A172 (cell line): ENCODE results near the gene INPP4A. TPM values are rescaled to one million over a fixed set of nuclear protein-coding genes. Genes with fewer than 3 reads are reported as not detected.

Source experiments
- DNase-seq: peaks from one replicate; pipeline ENCODE4 v3.0.0-alpha.2; 2015; ENCODE audit warnings: low spot score
- total RNA-seq: library from RNA; depleted of rRNA; stranded (reverse); fragments of >200 nt; shearing (Covaris generic); gene quantifications from 2 replicates; pipeline ENCODE4 v1.2.3, GENCODE V29; 2014

The INPP4A gene
- total RNA-seq, 1 experiment from 2014 or later, result 22.0 TPM

DNA sequence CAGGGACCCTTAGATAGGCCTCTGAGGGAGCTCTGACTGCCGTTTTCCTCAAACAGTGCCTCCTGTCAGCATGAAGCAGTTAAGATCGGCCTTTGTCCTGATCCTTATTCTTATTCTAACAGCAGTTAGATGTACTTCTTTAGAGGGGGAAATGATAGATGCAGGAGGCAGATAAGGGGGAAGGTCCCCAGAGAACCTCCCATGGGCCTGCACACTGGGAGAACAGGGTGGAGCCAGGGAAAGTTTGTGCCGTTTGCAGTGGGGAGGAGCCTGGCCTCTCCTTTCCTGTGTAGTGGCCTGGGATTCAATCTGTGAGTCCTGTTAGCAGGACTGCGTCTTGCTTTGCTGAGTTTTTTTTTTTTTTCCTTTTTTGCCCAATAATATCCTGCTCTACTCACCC is 7.9 kb upstream of the INPP4A start:
- DNase-seq, result no peak

DNA sequence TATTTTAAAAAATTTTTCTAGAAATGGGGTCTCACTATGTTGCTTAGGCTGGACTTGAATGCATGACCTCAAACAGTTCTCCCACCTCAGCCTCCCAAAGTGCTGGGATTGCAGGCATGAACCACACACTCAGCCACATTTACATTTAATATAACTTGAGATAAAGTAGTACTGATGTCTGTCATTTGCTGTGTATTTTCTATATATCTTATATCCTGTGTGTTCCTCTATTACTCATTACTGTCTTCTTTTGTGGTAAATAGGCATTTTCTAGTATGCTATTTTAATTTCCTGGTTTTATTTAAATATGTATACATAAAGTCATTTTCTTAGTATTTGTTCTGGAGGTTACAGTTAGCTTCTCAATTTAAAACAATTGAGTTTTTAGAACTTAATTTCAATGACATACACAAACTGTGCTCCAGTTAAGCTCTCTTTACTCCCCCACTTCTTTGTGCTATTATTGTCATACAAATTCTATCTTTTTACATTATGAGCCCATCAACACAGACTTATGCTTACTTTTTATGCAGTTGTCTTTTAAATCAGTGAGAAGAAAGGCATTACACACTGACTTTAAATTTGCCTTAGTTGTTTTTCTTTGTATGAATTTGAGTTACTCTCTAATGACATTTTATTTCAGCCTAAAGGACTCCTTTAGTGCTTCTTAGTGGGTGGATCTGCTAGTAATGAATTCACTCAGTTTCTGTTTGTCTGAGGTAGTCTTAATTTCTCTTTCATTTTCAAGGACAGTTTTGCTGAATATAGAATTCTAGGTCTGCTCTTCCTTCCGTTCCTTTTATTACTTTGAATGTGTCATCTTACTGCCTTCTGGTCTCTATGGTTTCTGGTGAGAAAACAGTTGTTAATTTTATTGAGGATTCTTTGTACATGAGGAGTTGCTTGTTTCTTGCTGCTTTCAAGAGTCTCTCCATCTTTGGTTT is 6.2 kb upstream of the INPP4A start:
- no peak for DNase-seq

DNA sequence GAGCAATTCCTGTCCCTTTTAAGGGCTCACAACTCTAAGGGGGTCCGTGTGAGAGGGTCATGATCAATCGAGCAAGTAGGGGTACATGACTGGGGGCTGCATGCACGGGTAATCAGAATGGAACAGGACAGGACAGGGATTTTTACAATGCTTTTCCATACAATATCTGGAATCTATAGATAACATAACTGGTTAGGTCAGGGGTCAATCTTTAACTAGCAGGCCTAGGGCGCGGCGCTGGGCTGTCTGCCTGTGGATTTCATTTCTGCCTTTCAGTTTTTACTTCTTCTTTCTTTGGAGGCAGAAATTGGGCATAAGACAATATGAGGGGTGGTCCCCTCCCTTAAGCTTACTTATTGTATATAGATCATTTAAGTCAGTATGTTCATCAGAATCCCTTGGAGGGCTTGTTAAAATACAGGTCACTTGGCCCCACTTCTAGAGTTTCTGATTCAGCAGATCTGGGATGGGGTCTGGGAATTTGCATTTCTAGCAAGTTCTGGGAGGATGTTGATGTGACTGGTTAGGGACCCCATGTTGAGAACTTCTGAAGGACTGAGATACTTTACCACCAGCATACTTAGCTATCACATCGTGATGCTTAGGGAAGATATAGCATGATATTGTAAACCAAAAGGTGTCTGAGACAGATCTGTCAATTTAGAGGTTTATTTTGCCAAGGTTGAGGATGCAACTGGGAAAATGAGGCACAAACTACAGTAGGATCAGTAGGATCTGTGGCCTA is 2.8 kb upstream of the INPP4A start:
- no peak for DNase-seq

DNA sequence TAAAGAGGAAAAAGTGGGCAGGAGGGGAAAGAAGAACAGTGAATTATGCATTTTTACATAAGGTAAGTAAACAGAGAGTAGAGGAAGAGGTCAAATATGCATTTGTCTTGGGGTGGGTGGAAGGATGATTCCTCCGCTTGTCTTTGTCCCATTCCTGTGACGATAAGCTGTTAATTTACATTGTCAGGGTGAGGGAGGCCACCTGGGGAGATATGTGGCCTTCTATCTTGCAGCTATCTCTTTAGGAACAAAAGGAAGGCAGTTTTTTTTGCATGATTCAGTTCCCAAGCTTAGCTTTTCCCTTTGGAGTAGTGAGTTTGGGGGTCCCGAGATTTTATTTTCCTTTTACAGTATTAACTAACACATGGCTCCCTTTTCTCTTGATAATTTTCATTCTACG is 2.2 kb upstream of the INPP4A start:
- DNase-seq, result no peak

DNA sequence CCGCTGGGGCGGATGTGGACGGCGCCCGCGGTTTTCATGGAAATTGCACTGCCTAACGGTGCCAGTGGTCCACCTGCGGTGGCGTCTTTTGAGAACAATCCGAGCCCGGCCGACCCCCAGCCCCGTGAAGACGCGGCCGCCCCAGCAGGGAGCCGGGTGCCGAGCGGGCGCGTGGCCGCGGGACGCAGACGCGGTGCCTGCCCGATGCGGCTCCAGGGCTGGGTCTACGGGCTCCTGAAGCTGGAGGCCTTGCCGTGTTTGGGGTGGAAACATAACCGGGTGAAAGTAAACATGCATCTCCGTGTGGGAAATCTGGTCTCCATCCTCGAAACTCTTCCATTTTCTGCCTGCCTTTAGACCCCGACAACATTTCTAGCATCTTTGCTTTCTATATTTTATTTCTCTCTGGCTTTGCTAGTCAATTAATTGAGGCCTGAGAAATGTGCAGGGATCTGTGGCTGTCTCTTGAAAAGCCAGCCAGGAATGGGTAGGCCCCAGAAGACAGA is 572 bp downstream of the INPP4A start:
- no peak for DNase-seq

DNA sequence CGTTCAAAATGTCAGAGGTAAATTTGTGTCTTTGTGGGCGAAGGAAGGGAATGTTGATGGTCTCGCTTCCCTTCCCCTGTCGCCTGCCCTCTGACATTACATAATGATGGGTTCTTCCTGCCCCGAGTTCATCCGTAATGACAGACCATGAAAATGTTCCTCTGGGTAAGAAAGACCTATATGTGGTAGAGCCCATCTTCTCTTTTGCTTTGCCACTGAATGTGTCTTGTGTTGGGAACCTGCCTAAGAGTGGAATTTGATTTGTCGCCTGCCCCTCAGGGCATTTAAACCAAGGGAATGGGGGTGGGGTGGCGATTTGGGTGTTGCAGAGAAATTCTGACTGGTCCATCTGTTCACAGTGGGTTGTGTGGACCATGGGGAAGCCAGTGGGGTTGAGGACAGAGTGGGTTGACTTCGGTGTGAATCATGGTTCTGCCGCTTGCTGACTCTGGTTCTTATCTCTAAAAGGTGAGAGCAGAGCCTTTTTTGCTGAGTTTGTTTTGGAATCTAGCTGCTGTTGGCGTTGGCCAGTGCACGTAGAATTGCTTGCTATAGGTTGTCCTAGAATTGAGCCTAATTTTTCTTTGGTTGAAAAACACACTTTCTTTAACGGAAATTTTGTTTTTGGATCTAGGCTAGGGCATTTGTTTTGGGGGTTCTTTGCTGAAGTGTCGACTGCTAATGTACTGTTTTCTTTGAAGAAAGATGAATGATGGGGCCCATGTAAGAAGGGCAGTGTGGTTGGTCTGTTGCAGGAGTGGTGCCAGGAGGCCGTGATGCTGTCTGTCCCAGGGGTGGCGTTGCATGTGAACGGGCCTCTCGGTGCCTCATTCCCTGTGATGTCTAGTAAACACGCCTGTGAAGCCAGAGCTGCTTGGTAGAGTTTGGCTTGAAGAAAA is 1.3 kb downstream of the INPP4A start:
- DNase-seq, result no peak

DNA sequence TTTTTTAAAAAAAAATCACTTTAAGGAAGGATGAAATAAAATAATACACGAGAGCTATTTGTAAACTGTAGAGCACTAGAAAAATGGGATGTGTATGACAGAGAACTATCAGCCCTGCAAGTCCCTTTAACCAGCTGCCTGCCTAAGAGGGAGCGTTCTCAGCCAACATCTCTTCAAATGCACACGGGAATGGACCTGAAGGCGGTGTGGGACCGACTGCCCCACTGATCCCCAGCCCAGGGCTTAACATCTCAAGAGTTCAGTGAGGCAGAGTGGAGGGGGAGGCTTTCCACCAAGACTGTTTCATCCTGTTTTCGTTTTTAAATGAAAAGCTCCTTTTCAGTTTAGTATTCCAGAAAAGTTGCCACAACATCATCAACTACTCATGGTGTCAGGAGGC is 2.2 kb downstream of the INPP4A start:
- no peak for DNase-seq

DNA sequence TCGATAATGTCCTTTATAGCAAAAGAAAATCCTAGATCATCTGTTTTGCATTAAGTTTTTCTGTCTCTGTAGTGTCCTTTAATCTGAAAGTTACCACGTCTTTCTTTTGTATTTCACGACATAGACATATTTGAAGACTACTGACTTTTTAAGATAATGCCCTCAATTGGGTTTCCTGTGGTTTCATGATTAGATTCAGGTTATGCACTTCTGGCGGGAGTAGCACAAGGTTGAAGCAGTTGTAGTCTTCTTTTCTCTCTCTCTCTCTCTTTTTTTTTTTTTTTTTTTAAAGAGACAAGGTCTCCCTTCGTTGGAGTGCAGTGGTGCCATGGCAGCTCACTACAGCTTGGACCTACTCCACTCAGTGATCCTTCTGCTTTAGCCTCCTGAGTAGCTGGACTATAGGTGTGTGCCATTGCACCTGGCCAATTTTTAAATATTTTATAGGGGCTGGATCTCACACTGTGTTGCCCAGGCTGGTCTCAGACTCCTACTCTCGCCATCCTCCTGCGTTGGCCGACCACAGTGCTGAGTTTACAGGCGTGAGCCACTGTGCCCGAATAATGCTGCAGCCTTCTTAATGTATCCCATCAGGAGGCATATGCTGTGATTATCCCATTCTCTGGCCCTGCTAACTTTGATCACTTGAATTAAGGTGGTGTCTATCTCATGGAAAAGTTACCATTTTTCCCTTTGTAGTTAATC is 3.9 kb downstream of the INPP4A start:
- no peak for DNase-seq

DNA sequence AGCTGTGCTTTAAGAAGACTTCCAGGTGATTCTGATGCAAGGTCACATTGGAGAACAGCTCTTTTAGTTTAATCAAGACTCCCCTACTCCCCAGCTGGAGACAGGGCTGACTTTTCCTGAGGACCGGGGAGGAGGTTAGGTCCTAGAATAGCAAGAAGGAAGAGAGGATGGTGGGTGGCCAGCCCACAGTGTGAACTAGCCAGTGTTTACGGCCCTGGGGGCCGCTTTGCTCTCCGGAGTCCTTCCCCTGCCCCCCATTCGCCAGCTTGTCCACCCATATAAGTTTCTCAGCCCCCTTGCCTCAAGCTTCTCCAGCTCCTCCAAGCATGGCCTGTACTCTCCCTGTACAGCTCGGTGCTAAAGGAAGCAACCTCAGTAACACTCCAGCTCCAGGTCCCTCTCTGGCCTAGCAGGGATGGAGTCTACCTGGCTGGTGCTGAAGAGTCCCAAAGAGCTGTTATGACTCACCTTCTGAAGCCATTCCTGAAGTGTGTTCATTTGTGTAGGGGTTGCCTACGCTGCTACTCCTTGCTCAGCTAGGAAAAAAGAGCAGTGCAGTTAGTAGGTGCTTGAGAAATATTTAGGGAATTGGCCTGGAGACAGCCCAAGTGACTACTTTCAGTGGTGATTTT is 7.9 kb downstream of the INPP4A start:
- no peak for DNase-seq

DNA sequence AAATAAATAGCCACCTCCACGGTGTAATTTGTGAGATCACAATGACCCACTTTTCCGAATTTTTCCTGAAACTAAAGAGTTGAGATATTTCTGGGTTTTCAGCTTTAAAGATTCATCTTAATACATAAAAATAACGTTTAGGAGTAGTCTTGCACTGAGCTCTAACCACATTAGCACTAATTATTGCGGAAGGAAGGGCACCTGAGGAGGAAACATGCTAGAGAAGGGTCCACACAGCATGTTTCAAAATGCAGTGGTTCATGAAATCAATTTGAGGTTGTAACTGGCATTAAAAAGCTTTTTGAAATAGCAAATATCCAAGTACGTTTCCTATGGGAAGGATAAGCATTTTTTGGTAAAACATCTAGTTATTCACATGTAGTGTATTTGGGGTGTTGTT is 8.4 kb downstream of the INPP4A start:
- DNase-seq, result no peak

DNA sequence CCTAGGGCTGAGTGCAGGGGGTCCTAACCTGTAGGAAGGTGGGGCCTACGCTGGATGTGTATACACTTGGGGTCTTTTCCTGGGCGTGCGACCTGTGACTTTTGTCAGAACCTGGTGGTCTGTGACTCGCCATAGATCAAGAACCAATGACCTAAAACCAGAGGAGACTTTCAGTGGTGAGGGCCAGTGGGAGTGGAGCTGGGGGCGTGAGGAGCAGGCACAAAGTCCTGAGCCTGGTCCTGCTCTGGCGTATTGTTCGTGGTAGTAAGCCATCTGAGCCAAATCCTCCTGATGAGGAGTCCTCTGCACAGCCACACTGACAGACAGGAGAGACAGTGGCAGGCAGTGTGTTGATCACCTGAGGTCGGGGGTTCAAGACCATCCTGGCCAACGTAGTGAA is 8.9 kb downstream of the INPP4A start:
- DNase-seq, result no peak

DNA sequence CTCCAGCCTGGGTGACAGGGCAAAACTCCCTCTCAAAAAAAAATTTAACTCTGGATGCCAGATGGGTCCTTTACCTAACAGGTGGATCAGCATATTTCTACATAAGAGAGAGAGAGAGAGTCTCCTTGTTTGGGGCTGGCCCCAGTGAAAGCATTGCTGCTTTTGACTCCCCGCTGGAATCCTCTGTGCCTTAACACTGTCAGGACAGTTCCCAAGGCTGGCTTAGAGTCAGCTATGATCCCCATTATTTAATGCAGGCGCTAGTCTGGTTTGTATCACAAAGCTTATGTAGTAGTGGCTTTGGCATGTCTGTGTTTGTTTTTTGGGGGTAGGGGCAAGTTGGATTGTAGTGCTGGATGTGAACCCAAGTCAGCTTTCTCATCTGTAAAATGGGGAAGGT is 9.4 kb downstream of the INPP4A start:
- DNase-seq, result no peak

DNA sequence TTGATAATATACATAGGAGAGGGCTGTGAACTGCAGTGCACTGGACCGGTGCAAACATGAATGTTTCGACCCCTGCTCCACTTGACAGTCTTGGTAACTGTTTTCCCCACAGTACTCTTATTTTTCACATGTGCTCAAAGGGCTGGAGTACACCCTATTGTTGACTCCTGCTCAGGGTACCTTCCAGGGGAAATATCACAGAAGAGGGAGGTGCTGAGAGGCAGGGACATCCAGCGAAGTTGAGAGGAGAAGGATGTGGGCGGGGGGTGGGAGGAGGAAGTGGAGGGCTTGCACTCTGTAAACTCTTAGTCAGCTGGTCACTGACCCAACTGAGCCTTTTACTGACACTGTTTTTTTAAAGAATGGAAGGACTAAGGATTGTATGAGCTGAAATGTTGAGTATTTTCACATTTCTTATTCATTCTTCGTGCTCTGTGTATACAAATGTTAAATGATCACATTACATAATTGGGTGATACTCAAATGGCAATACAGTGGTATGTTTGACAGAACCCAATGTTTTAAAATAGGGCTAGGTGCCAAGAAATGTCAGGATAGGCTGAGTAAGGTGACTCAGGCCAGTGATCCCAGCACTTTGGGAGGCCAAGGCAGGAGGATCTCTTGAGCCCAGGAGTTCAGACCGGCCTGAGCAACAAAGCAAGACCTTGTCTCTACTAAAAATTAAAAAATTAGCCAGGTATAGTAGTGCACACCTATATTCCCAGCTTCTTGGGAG is 10.0 kb downstream of the INPP4A start:
- DNase-seq, result peak; percentile 55

DNA sequence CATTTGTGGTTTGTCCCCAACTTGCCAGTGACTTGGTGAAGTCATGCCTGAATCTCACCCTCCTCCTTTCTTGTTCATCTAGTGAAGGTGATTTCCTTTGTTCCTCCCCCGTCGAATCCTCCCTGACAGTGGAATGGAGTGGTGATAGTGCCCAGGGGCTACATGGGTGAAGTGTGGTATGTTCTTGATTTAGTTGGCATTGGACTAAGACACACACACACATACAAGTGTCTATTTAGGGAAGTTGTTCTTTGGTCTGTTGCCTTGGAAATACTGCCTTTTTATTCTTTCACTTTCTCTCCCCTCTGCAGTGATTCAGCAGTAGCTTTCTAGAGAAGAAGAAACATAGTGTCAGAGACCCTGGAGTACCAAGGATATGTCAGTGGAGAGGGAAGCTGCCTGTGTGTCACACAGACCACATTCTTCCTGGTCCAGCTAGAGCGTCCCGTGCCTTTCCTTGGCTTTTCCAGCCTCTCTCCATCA is 10.9 kb downstream of the INPP4A start:
- DNase-seq, result no peak

DNA sequence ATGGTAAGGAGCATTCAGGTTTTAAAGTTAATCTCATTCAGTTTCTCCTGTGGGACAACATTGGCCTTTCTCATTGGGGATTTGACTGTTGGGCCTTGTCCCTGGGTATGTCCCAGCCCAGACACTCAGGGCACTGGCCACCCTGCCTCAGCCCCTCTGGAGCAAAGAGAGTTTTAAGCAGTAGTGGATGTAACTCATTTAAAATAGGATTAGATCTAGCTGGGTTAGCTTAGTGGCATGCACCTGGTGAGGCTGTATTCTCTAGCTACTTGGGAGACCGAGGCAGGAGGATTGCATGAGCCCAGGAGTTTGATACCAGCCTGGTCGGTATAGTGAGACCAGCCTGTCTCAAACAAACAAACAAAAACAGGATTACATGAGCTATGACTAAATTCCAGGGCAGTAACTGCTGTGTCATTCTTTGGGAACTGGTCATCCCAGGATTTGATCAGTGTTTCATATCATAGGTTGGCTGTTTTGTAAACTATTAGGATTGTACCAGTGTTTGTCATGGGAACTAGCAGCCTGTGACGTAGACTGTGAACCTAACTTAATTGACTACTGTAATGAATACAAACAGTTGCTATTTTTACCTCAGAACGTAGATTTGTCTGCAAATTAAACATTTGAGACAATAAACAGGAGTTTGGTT is 12.5 kb downstream of the INPP4A start:
- peak; percentile 72 for DNase-seq

DNA sequence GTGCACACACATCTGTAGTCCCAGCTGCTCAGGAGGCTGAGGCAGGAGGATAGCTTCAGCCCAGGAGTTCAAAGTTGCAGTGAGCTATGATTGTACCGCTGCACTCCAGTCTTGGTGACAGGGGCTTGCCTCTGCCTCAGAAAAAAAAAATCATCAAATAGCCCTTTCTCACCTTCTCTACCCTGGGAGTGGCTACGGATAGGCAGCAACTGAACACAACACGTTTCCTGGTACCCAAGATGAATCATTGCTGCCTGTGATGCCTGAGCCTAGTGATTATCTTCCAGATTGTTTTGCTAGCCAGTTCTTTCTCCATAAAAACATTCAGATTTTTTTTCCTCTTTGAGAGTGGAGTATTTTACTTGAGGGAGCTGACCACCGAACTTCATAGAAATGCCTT is 13.5 kb downstream of the INPP4A start:
- DNase-seq, result peak; percentile 42

DNA sequence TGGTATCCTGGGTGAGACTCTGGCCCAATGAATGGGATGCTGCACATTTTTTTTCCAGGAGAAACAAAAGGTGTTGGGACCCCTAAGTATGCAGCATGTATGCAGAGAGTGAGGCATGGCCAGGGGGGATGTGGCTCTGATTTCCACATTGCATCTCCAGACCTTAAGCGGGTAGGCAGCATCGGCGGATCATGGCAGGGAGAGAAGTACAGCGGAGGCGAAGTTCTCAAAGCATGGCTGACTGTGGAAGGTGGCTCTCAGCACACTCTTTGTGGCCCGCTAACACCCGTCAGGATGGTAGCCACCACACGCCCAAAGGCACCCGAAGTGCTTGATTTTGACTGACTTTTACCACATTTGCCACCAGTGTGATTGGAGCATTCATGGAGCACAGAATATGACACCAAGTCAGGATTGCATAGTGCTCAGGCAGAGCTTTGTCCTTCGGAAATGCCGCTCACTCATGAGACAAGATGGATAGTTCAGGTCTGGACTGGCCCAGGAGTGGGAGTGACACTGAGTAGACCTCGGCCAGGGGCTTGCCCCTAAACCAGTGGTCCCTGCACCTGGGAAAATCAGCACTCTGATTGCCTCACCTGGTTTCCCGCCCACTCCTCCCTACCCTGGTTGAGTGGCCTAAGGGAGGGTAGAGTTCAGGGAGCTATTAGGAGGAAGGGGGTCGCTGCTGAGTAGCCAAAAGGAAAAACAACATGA is 14.2 kb downstream of the INPP4A start:
- no peak for DNase-seq

DNA sequence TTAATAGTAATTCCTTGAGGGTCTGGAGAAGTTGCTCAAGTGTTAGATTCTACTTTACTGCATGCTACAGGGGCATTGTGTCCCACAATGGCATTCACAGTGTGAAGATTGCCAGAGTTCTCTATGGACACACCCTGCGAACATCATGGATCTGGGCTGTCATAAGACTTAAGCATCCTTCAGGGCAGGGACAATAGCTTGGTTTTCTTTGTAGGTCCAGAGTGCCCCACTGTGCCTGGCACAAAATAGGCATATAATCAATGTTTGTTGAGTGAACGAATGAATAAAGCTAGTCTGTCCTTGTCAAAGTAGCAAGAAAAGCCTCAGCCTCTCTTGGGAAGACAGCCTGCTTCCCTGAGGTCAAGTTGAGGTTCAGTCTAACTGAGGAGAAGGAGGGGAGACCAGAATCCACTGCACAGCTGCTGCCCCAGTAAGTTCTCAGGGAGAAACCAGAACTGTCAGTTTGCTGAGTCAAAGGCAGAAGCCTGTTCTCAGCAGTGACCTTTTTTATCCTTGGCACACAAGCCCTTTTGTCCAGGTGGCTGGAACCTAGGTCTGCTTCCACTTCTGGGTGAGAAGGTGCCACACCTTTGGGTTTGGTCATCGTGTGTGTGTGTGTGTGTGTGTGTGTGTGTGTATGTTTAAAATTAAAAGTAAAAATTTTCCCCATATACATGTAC is 15.0 kb downstream of the INPP4A start:
- DNase-seq, result no peak
